ENCODE results near the gene LAMP5.

Gene LAMP5

DNA sequence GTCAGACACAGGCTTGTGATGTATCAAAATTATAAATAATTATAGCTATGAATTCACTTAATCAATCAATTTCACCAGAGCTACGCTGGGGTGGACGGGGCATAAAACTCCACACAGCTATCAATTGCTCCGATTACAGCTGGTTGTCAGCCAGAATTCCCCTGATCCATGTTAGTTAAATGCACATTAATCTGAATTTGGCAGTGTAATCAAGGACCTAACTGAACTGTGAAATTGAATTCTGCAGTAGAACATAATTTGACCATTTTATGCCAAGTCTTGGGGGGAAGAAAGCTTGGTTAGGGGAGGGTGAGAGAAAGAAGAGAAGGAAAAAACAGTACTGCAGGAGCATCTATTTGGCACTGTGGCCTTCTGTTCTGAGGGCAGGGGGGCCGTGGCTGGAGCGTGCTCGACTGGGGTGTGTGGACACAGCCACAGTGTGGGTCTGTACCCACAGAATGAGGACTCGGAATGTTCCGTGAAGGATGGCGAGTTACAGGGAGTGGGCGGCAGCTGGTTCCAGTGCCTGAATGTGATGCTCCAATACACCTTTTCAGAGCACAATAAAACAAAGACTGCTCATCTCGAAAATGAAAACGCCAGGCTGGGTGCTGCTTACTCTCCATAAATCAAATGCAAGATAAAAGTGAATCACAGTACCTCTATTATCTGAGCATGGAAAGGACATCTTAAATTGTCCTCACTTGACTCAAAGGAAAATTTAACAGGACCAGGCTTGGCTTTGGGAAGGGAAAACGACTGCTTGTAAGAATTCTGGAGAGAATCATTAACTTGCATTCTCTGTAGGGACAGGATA is 59.2 kb downstream of the LAMP5 start:
- TF ChIP-seq, protein P1, sequence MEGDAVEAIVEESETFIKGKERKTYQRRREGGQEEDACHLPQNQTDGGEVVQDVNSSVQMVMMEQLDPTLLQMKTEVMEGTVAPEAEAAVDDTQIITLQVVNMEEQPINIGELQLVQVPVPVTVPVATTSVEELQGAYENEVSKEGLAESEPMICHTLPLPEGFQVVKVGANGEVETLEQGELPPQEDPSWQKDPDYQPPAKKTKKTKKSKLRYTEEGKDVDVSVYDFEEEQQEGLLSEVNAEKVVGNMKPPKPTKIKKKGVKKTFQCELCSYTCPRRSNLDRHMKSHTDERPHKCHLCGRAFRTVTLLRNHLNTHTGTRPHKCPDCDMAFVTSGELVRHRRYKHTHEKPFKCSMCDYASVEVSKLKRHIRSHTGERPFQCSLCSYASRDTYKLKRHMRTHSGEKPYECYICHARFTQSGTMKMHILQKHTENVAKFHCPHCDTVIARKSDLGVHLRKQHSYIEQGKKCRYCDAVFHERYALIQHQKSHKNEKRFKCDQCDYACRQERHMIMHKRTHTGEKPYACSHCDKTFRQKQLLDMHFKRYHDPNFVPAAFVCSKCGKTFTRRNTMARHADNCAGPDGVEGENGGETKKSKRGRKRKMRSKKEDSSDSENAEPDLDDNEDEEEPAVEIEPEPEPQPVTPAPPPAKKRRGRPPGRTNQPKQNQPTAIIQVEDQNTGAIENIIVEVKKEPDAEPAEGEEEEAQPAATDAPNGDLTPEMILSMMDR (IDR thresholded peaks at IDR 0.05; ENCODE audit: low read depth, low read length), result no peak
- DNase-seq (ENCODE audit: extremely low read depth, low read depth), result no peak

DNA sequence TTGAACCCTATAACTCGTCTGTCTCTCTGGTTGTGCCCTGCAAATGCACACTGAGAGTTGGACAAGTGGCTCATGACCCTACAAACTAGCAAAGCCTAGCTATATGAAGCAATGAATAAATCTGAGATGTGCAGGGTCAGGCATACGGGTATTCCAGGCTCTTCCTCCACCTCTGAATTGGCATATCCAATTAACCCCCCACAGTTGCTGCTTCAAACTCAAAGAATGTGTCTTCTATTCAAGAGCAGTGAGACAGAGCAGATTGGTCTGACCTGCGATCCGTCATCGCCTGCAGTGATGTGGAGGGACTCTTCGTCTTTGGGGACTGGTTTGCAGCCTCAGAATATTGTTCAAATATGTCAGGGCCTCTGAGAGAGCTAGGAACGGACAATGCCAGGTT is 59.8 kb downstream of the LAMP5 start:
- no peak for DNase-seq (ENCODE audit: extremely low read depth, low read depth)
- TF ChIP-seq, protein P1 (IDR thresholded peaks at IDR 0.05; ENCODE audit: low read depth, low read length), result no peak

DNA sequence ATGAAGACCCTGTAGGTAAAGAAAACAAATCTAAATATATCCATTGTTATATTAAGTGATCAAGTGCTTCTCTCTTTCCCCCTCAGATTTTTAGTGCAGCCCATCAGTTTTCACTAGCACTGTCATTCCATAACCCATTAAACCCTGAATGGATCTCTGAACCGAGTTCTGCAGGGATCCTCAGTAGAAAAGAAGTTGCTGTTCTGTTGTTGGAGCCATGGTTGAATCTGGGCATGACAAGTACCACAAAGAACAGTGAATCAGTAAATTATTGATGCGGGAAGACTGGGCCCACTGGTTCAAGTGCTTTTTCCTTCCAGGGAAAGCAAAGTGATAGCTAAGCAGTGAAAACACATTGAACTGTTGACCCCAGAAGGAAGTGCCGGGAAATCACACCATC is 60.4 kb downstream of the LAMP5 start:
- TF ChIP-seq, protein P1 (IDR thresholded peaks at IDR 0.05; ENCODE audit: low read depth, low read length), result no peak
- DNase-seq (ENCODE audit: extremely low read depth, low read depth), result no peak

- DNase-seq (ENCODE audit: extremely low read depth, low read depth), result no peak
- TF ChIP-seq, protein P1 (IDR thresholded peaks at IDR 0.05; ENCODE audit: low read depth, low read length), result no peak
Observed at GRCh38 chr20:9575836-9576235, 61.4 kb downstream of the LAMP5 start.

- DNase-seq (ENCODE audit: extremely low read depth, low read depth), result no peak
- TF ChIP-seq, protein P1 (IDR thresholded peaks at IDR 0.05; ENCODE audit: low read depth, low read length), result no peak
Observed at GRCh38 chr20:9576695-9577094, 62.3 kb downstream of the LAMP5 start.

DNA sequence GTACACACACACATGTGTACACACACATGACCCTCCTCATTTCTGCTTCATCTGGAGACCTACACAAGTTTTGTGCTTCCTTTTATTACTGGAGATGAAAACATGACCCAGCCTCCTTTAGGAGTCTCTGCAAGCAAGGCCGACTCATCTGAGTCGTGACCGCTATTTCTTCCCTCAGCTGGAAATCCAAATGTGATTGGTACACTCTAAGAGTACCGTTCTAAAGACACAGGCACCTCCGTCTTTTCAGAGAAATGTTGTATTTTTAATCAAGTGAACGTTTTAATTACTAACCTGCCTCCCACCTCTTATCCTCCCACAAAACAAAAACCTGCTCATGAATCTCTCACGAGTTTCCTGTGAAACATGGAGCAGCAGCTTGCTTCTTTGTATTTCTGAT is 63.0 kb downstream of the LAMP5 start:
- no peak for DNase-seq (ENCODE audit: extremely low read depth, low read depth)
- TF ChIP-seq, protein P1 (IDR thresholded peaks at IDR 0.05; ENCODE audit: low read depth, low read length), result no peak

- DNase-seq (ENCODE audit: extremely low read depth, low read depth), result no peak
- TF ChIP-seq, protein P1 (IDR thresholded peaks at IDR 0.05; ENCODE audit: low read depth, low read length), result no peak
Observed at GRCh38 chr20:9578594-9578993, 64.2 kb downstream of the LAMP5 start.

Measured in AG09319 (cell line).